ENCODE data around the gene TPSB2. TPM values are rescaled to one million over a fixed set of nuclear protein-coding genes. Genes with fewer than 3 reads are reported as not detected.

TPSB2 gene
- total RNA-seq, 1 experiment from 2014 or later = 16.7 TPM

- ChIA-PET CTCF (no interaction called here), POLR2A (ENCODE audit: low non-redundant PET) (no interaction called here)
- Histone ChIP-seq H3K4me1 (ENCODE audit: insufficient read depth, low read length, poor library complexity, severe bottlenecking) (no peaks in the 10 kb centered on the region), H3K27me3 (replicated peaks; ENCODE audit: insufficient read depth, low read depth, low read length, poor library complexity) (no peaks in the 10 kb centered on the region), H3K4me3 (ENCODE audit: low read depth, low read length, poor library complexity, severe bottlenecking) (no peak overlapping the region), H3K36me3 (ENCODE audit: insufficient read depth, low read length, poor library complexity, severe bottlenecking) (no peaks in the 10 kb centered on the region), H3K9me3 (ENCODE audit: low read depth, low read length, poor library complexity, severe bottlenecking) (no peaks in the 10 kb centered on the region), H3K27ac (ENCODE audit: low read depth, low read length, poor library complexity, severe bottlenecking) (no peak overlapping the region)
- DNase-seq (ENCODE audit: low spot score) = no peak
- intact Hi-C loops (cut with micrococcal nuclease; ENCODE audit: unreplicated experiment) = no loop called here
- no TSS peak for BruUV-seq (replicated peaks)
- TF ChIP-seq EZH2 (IDR thresholded peaks at IDR 0.05; ENCODE audit: borderline replicate concordance, low read depth, low read length, poor library complexity, severe bottlenecking) = no peak
- no peak for TF ChIP-seq CTCF (conservative IDR thresholded peaks at IDR 0.05; ENCODE audit: low read depth, low read length)
Observed at GRCh38 chr16:1182316-1182671, 47.7 kb downstream of the TPSB2 start.

DNA sequence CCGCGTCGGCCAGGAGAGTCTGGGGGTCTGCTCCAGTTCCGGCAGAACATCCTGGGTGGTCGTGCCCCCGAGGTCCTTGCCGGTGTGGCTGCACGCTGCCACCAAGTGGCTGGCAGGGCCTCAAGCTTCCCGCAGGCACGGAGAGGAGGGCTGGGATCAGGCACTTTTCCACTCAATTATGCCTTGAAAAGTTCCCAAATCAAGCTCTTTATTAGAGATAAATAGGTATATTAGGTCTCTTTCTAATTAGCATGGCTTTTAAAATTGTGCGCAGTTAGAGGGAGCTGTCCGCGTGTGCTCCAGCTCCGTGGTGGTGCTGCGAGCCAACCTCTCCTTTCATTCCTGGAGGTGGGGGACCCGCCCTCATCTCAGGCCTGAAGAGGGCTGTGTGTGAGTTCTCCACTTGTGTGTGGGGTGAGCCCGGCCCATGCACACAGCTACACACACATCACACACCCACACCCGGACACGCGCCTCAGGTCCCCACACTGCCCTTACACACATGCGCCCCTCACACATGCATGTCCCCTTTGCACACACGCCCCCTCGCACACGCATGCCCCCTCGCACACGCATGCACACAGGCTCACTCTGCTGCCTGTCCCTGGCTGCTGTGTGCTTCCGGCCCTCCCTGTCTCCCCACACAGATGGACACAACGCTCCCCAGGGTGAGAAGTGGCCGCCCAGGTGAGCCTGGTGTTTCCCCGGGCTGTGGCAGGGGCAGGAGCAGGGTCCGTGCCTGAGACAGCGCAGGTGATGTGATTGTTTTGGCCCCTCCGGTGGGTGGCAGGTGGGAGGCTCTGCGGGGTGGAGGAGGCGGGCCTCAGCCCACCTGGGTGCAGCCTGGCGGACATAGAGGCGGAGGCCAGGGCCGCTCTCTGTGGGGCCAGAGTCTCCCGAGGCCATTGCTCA, 48.3 kb downstream of the TPSB2 start:
- H3K27ac ChIP-seq (ENCODE audit: low read depth, low read length, poor library complexity, severe bottlenecking) = no peak overlapping the region
- ChIA-PET CTCF (no interaction called here), POLR2A (ENCODE audit: low non-redundant PET) (no interaction called here)
- H3K27me3 ChIP-seq (replicated peaks; ENCODE audit: insufficient read depth, low read depth, low read length, poor library complexity) = no peaks in the 10 kb centered on the region
- DNase-seq (ENCODE audit: low spot score) = no peak
- H3K36me3 ChIP-seq (ENCODE audit: insufficient read depth, low read length, poor library complexity, severe bottlenecking) = no peaks in the 10 kb centered on the region
- no peak overlapping the region for H3K4me3 ChIP-seq (ENCODE audit: low read depth, low read length, poor library complexity, severe bottlenecking)
- intact Hi-C loops (cut with micrococcal nuclease; ENCODE audit: unreplicated experiment) = no loop called here
- TF ChIP-seq EZH2 (IDR thresholded peaks at IDR 0.05; ENCODE audit: borderline replicate concordance, low read depth, low read length, poor library complexity, severe bottlenecking) (no peak), CTCF (conservative IDR thresholded peaks at IDR 0.05; ENCODE audit: low read depth, low read length) (peak; percentile 55)
- no peaks in the 10 kb centered on the region for H3K9me3 ChIP-seq (ENCODE audit: low read depth, low read length, poor library complexity, severe bottlenecking)
- H3K4me1 ChIP-seq (ENCODE audit: insufficient read depth, low read length, poor library complexity, severe bottlenecking) = no peaks in the 10 kb centered on the region
- no TSS peak for BruUV-seq (replicated peaks)

DNA sequence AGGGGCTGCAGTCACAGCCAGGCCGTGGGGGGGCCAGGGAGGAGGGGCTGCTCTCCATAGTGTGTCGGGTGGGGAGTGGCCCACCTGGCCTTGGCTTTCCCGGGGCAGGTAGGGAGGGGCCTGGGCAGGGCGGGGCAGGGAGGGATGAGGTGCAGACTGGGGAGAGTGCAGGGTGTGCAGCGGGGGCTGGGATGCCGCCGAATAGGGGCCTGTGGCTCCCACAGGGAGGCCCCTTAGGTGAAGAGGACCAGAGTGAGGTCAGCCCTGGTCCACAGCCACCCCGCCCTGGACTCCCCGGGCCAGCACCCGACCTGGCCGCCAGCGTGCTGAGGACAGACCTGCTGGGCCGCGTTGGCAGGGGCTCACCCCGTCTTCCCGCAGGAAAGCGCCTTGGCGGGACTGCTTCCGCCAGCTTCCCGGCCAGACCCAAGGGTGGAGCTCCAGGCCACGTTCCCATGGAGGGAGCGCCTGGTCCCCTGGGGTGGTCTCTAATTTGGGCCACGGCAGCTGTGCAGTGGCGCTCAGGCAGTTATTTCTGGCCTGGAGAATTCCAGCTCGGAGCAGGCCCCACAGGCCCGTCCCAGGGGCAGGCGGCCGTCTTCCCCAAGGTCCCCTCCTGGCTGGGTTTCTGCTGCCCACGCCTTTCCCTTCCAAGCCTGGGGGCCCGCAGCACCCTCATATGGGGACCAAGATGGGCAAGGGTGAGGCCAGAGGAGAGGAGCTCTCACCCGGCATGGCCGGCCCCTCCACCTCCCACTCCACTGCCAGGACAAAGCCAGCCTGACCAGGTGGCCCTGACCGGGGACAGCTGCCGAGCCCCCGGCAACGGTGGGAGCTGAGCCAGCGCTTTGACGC, 49.2 kb downstream of the TPSB2 start:
- TF ChIP-seq CTCF (conservative IDR thresholded peaks at IDR 0.05; ENCODE audit: low read depth, low read length) (no peak), EZH2 (IDR thresholded peaks at IDR 0.05; ENCODE audit: borderline replicate concordance, low read depth, low read length, poor library complexity, severe bottlenecking) (no peak)
- no TSS peak for BruUV-seq (replicated peaks)
- DNase-seq (ENCODE audit: low spot score) = no peak

More for the DNA sequence above, 49.2 kb downstream of the TPSB2 start:
- Histone ChIP-seq H3K4me1 (ENCODE audit: insufficient read depth, low read length, poor library complexity, severe bottlenecking) (no peaks in the 10 kb centered on the region), H3K27me3 (replicated peaks; ENCODE audit: insufficient read depth, low read depth, low read length, poor library complexity) (no peaks in the 10 kb centered on the region), H3K36me3 (ENCODE audit: insufficient read depth, low read length, poor library complexity, severe bottlenecking) (no peaks in the 10 kb centered on the region), H3K27ac (ENCODE audit: low read depth, low read length, poor library complexity, severe bottlenecking) (no peak overlapping the region), H3K4me3 (ENCODE audit: low read depth, low read length, poor library complexity, severe bottlenecking) (no peak overlapping the region), H3K9me3 (ENCODE audit: low read depth, low read length, poor library complexity, severe bottlenecking) (no peaks in the 10 kb centered on the region)
- POLR2A ChIA-PET (ENCODE audit: low non-redundant PET) = no interaction called here
- CTCF ChIA-PET = no interaction called here
- intact Hi-C loops (cut with micrococcal nuclease; ENCODE audit: unreplicated experiment) = no loop called here

Other genes starting within 250 kb of the TPSB2 start
- gene SOX8, start 248.4 kb downstream of the TPSB2 start, total RNA-seq (2021) = 1.4 and 2.0 TPM in 2 replicates
- gene SSTR5, start 157.4 kb downstream of the TPSB2 start, total RNA-seq (2021) = not detected in 2 replicates
- gene C1QTNF8, start 133.9 kb downstream of the TPSB2 start, total RNA-seq (2021) = not detected in 2 replicates
- gene CACNA1H, start 77.1 kb downstream of the TPSB2 start, total RNA-seq (2021) = 19.7 and 25.0 TPM in 2 replicates
- gene TPSG1, start 4.9 kb downstream of the TPSB2 start, total RNA-seq (2021) = not detected in 2 replicates
- gene TPSAB1, start 10.5 kb upstream of the TPSB2 start, total RNA-seq (2021) = 19.5 and 22.9 TPM in 2 replicates
- gene TPSD1, start 25.9 kb upstream of the TPSB2 start, total RNA-seq (2021) = 1.7 and 2.3 TPM in 2 replicates
- 348 and 361 TPM in 2 replicates for gene UBE2I, start 79.5 kb upstream of the TPSB2 start, total RNA-seq (2021)
- 2.0 and 3.7 TPM in 2 replicates for gene BAIAP3, start 103.5 kb upstream of the TPSB2 start, total RNA-seq (2021)
- gene TSR3, start 121.7 kb upstream of the TPSB2 start, total RNA-seq (2021) = 55.0 and 57.2 TPM in 2 replicates
- 20.9 and 32.7 TPM in 2 replicates for gene GNPTG, start 121.7 kb upstream of the TPSB2 start, total RNA-seq (2021)
- 86.7 and 88.5 TPM in 2 replicates for gene UNKL, start 184.5 kb upstream of the TPSB2 start, total RNA-seq (2021)
- gene UQCC4, start 190.6 kb upstream of the TPSB2 start, total RNA-seq (2021) = 17.8 and 19.5 TPM in 2 replicates
- not detected in 2 replicates for gene PERCC1, start 200.9 kb upstream of the TPSB2 start, total RNA-seq (2021)
- 1.2 and 1.6 TPM in 2 replicates for gene CCDC154, start 214.4 kb upstream of the TPSB2 start, total RNA-seq (2021)
- 82.2 and 89.3 TPM in 2 replicates for gene CLCN7, start 244.8 kb upstream of the TPSB2 start, total RNA-seq (2021)

Data from A673 (cell line).